ENCODE measurements around the gene ADGRG3. TPM values are rescaled to one million over a fixed set of nuclear protein-coding genes. Genes with fewer than 3 reads are reported as not detected.

ADGRG3 gene
- total and polyA plus RNA-seq, 9 of the 15 experiments (the other 6 are each of a cell fraction or from before 2014, with no cell fraction given) = 0.09 to 0.52 (median 0.14) TPM; not detected in 3

- TF ChIP-seq RAD21 (CRISPR knock-in tag; conservative IDR thresholded peaks at IDR 0.05 in 1 of 2, IDR thresholded peaks at IDR 0.05 in 1 of 2) = peak in 1 of 2 experiments; percentile 41; a peak in 1 of 4 replicates
- TF ChIP-seq KDM1A (IDR thresholded peaks at IDR 0.05) = no peak
- TF ChIP-seq ID3 (CRISPR knock-in tag; IDR thresholded peaks at IDR 0.05) = no peak
- TF ChIP-seq ID3 (tag; IDR thresholded peaks at IDR 0.05) = no peak
- no peak for TF ChIP-seq VEZF1 (CRISPR knock-in tag; IDR thresholded peaks at IDR 0.05)
- TF ChIP-seq EHMT2 (IDR thresholded peaks at IDR 0.05) = no peak
- no peak for TF ChIP-seq ZBTB2 (IDR thresholded peaks at IDR 0.05)
- TF ChIP-seq ZNF408 (CRISPR knock-in tag; IDR thresholded peaks at IDR 0.05; ENCODE audit: low read depth) = no peak
- no peak for TF ChIP-seq ZNF133 (CRISPR knock-in tag; IDR thresholded peaks at IDR 0.05)
- TF ChIP-seq SAP30 (IDR thresholded peaks at IDR 0.05; ENCODE audit: borderline replicate concordance, insufficient read depth, low read depth, low read length, poor library complexity, severe bottlenecking) = no peak
- TF ChIP-seq KHSRP (IDR thresholded peaks at IDR 0.05) = no peak
- TF ChIP-seq EP300 (IDR thresholded peaks at IDR 0.05; ENCODE audit: low read length) = no peak
- TF ChIP-seq ZNF354B (CRISPR knock-in tag; IDR thresholded peaks at IDR 0.05) = no peak
- TF ChIP-seq TEAD2 (tag; IDR thresholded peaks at IDR 0.05) = no peak
- TF ChIP-seq CBFA2T2 (conservative IDR thresholded peaks at IDR 0.05) = no peak
- TF ChIP-seq ATF2 (CRISPR knock-in tag; IDR thresholded peaks at IDR 0.05) = no peak
- TF ChIP-seq MBD2 (IDR thresholded peaks at IDR 0.05; ENCODE audit: borderline replicate concordance, low read depth) = no peak
- no peak for TF ChIP-seq ZNF174 (CRISPR knock-in tag; IDR thresholded peaks at IDR 0.05)
- no peak for TF ChIP-seq ZNF717 (CRISPR knock-in tag; IDR thresholded peaks at IDR 0.05)
- no peak for TF ChIP-seq CREB3 (tag; conservative IDR thresholded peaks at IDR 0.05; ENCODE audit: low read depth)
- no peak for TF ChIP-seq ZNF436 (CRISPR knock-in tag; IDR thresholded peaks at IDR 0.05)
These were observed 1.5 kb downstream of the ADGRG3 start (continued) for GRCh38 chr16:57669476-57670162.
